Esophagus squamous epithelium (tissue), 4 donors: Measurements from ENCODE around the gene PBX4.

Experiments
- CTCF ChIP-seq, 6 experiments: fragments of 450-650 bp in 4 of 6; fragments of 200-600 bp in 2 of 6; sonication (generic) in 2 of 6; IDR thresholded peaks; one replicate each; pipeline ENCODE4 v1.5.1; 2016 to 2019; ENCODE audit warnings: antibody characterized with exemption in 6 of 6, mild to moderate bottlenecking in 4 of 6, moderate library complexity in 4 of 6
- POLR2A ChIP-seq, 4 donors: fragments of 450-650 bp; IDR thresholded peaks; one replicate each; pipeline ENCODE4 v1.6.1; 2017; ENCODE audit warnings: antibody characterized with exemption in 4 of 4, mild to moderate bottlenecking in 4 of 4, moderate library complexity in 3 of 4

- TF ChIP-seq POLR2A (IDR thresholded peaks at IDR 0.05) (no peak), CTCF (IDR thresholded peaks at IDR 0.05) (no peak)
Observed at GRCh38 chr19:19630426-19630825, 11.9 kb upstream of the PBX4 start.
